K562 (cell line): ENCODE data around the gene PPT1. TPM values are rescaled to one million over a fixed set of nuclear protein-coding genes. Genes with fewer than 3 reads are reported as not detected.

Source experiments
- ASH1L ChIP-seq: fragments of 450-650 bp; IDR thresholded peaks from 2 replicates; pipeline ENCODE4 v1.6.1; 2018; ENCODE audit warnings: borderline replicate concordance, mild to moderate bottlenecking, low read depth; ENCODE audit not compliant: partially characterized antibody
- BRCA1 ChIP-seq, 2 experiments: fragments of 450-650 bp in 1 of 2; sonication (generic) in 1 of 2; formaldehyde crosslinking in 1 of 2; IDR thresholded peaks; 2 replicates each; pipeline versions ENCODE4 v1.5.0 to v1.6.1; 2017 to 2020; ENCODE audit warnings: mild to moderate bottlenecking in 1 of 2, missing genetic modification reagents in 1 of 2
- EP400 ChIP-seq: fragments of 450-650 bp; IDR thresholded peaks from 2 replicates; pipeline ENCODE4 v1.6.1; 2017; ENCODE audit warnings: antibody characterized with exemption, mild to moderate bottlenecking, moderate library complexity
- HDAC1 ChIP-seq, 2 experiments: fragments of 450-650 bp; IDR thresholded peaks; 2 replicates each; pipeline ENCODE4 v1.6.1; 2016 to 2017; ENCODE audit warnings: inconsistent platforms in 1 of 2, mild to moderate bottlenecking in 1 of 2, moderate library complexity in 1 of 2
- MIER1 ChIP-seq: fragments of 450-650 bp; IDR thresholded peaks from 2 replicates; pipeline ENCODE4 v1.6.1; 2016; ENCODE audit warnings: antibody characterized with exemption, mild to moderate bottlenecking, low read depth
- POLR2H ChIP-seq: IDR thresholded peaks from 2 replicates; pipeline ENCODE4 v1.6.1; 2016; ENCODE audit warnings: missing genetic modification characterization, low read depth, mild to moderate bottlenecking, control low read depth, missing compliant biosample characterization, moderate library complexity
- RBM22 ChIP-seq: fragments of 200-400 bp; formaldehyde crosslinking; IDR thresholded peaks from 2 replicates; pipeline ENCODE4 v1.6.1; 2018; ENCODE audit warnings: low read length, low read depth; ENCODE audit not compliant: poor library complexity, severe bottlenecking
- SAFB ChIP-seq: fragments of 200-400 bp; formaldehyde crosslinking; IDR thresholded peaks from 2 replicates; pipeline ENCODE4 v1.6.1; 2017; ENCODE audit warnings: low read depth, low read length, borderline replicate concordance
- SMAD1 ChIP-seq: fragments of 150-350 bp; IDR thresholded peaks from 2 replicates; pipeline ENCODE4 v1.6.1; 2014; ENCODE audit warnings: low read length, low read depth; ENCODE audit not compliant: partially characterized antibody
- STAG1 ChIP-seq: sonication (generic); formaldehyde crosslinking; IDR thresholded peaks from 2 replicates; pipeline ENCODE4 v1.5.0; 2020; ENCODE audit warnings: missing genetic modification reagents, borderline replicate concordance
- TRIM28 ChIP-seq: fragments of 450-650 bp; IDR thresholded peaks from 2 replicates; pipeline ENCODE4 v1.6.1; 2017
- ZC3H8 ChIP-seq: fragments of 450-650 bp; IDR thresholded peaks from 2 replicates; pipeline ENCODE4 v1.6.1; 2017
- ZNF561 ChIP-seq: fragments of 450-650 bp; formaldehyde crosslinking; conservative IDR thresholded peaks from 2 replicates; pipeline ENCODE4 v1.4.0; 2020; ENCODE audit warnings: mild to moderate bottlenecking, moderate library complexity
- ZNF75A ChIP-seq: fragments of 450-650 bp; formaldehyde crosslinking; IDR thresholded peaks from 2 replicates; pipeline ENCODE4 v1.4.0; 2020; ENCODE audit warnings: mild to moderate bottlenecking
- ZNF79 ChIP-seq: fragments of 250-450 bp; sonication (Bioruptor Pico); IDR thresholded peaks from 2 replicates; pipeline ENCODE4 v1.4.0; 2020; ENCODE audit warnings: low read depth, mild to moderate bottlenecking, moderate library complexity
- polyA plus RNA-seq, 8 experiments: library from polyadenylated mRNA; depleted of rRNA in 4 of 8; stranded (reverse) in 5 of 8; unstranded in 3 of 8; fragments of >200 nt; fragmentation: Nextera tagmentation in 2 of 8; fragmentation: Illumina TruSeq in 1 of 8; extraction: Ambion mirVana in 2 of 8; extraction: Trizol in 1 of 8; gene quantifications; 2 replicates each; pipeline versions ENCODE4 v1.2.1 to v1.2.3, GENCODE V29; 2011 to 2014; ENCODE audit warnings: inconsistent platforms in 1 of 8, missing spikeins in 1 of 8
- total RNA-seq, 7 experiments: library from RNA; depleted of rRNA in 6 of 7; stranded (reverse); fragments of >200 nt in 6 of 7; fragmentation: Illumina TruSeq in 2 of 7; extraction: Trizol in 2 of 7; gene quantifications; 2 replicates each; pipeline versions ENCODE4 v1.2.1 to v1.2.3, GENCODE V29; 2011 to 2021; ENCODE audit warnings: low replicate concordance in 1 of 7
- TF ChIP-seq, protein P1 (sequence below): sonication (generic); formaldehyde crosslinking; IDR thresholded peaks from 2 replicates; pipeline ENCODE4 v1.8.1; 2022; ENCODE audit warnings: missing genetic modification reagents
- TF ChIP-seq, protein P2 (sequence below): fragments of 250-450 bp; sonication (Bioruptor Pico); IDR thresholded peaks from 2 replicates; pipeline ENCODE4 v1.4.0; 2020; ENCODE audit warnings: mild to moderate bottlenecking, moderate library complexity
- TF ChIP-seq, protein P3 (sequence below): sonication (generic); formaldehyde crosslinking; IDR thresholded peaks from 2 replicates; pipeline ENCODE4 v1.8.0; 2022; ENCODE audit warnings: missing genetic modification reagents, mild to moderate bottlenecking, borderline replicate concordance

The PPT1 gene
- total and polyA plus RNA-seq, 9 of the 15 experiments (the other 6 are each of a cell fraction or from before 2014, with no cell fraction given), result 72.2 to 285 (median 143) TPM

DNA sequence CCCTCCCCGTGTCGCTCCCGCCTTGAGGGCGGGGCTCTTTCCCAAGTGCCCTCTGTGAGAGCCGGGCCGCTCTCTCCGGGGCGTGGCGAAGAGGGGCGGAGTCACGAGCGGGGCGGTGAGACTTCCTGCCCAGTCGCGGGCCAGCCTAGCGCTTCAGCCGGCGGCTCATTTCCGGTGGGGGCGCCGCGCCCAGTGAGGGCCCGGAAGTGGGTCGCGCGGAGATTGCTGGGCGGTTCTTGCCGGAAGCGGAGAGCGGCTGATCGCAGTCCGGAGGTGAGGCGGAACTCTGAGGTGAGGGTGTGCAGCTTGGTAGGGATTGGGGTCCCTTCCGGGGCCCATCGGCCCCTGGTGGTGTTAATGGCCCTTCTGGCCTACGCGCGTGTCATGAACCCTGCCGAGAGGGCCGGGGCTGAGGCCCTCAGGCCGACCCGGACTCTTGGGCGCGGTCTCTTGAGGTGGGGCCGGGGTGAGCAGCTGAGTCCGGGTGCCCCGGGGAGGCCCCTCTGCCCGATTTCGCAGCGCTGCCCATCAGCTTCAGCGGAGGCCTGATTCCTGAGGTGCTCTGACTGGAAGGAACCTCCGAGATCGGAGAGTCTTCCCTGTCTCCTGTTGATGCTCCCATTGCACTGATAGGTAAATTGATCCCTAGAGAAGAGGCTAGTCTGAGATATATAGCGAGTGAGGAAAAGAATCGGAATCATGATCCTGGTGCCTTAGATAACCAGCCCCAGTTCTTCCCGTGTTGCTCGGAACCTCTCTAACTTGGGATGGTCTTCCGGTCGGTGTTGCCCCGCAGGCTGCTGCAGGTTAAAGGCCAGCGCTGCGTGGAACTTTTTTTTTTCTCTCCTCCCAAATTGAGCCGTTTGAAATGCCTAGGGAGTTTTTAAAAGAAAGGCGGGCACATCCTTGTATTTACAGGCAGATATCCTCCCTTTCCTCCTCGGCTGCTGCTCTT is 56.3 kb downstream of the PPT1 start, which contains the start of gene CAP1 (continued):
- TF ChIP-seq STAG1 (no peak), SAFB (no peak), ZNF79 (no peak), POLR2H (tag) (0 out of 2 replicates have a peak, but pooled peaks have one; percentile 9), BRCA1 (IDR thresholded peaks at IDR 0.05) (no peak), BRCA1 (CRISPR knock-in tag; IDR thresholded peaks at IDR 0.05) (no peak), ASH1L (no peak), MIER1 (no peak), ZNF561 (CRISPR knock-in tag) (no peak), HDAC1 (IDR thresholded peaks at IDR 0.05) (peak in 1 of 2 experiments; percentile 83; a peak in 2 of 4 replicates), RBM22 (peak; percentile 68), ZNF75A (CRISPR knock-in tag) (no peak), SMAD1 (no peak), EP400 (no peak), TRIM28 (no peak), ZC3H8 (no peak)
- TF ChIP-seq, protein P1, sequence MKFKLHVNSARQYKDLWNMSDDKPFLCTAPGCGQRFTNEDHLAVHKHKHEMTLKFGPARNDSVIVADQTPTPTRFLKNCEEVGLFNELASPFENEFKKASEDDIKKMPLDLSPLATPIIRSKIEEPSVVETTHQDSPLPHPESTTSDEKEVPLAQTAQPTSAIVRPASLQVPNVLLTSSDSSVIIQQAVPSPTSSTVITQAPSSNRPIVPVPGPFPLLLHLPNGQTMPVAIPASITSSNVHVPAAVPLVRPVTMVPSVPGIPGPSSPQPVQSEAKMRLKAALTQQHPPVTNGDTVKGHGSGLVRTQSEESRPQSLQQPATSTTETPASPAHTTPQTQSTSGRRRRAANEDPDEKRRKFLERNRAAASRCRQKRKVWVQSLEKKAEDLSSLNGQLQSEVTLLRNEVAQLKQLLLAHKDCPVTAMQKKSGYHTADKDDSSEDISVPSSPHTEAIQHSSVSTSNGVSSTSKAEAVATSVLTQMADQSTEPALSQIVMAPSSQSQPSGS, result no peak
- TF ChIP-seq, protein P2, sequence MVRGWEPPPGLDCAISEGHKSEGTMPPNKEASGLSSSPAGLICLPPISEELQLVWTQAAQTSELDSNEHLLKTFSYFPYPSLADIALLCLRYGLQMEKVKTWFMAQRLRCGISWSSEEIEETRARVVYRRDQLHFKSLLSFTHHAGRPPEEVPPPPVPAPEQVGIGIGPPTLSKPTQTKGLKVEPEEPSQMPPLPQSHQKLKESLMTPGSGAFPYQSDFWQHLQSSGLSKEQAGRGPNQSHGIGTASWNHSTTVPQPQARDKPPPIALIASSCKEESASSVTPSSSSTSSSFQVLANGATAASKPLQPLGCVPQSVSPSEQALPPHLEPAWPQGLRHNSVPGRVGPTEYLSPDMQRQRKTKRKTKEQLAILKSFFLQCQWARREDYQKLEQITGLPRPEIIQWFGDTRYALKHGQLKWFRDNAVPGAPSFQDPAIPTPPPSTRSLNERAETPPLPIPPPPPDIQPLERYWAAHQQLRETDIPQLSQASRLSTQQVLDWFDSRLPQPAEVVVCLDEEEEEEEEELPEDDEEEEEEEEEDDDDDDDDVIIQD (CRISPR knock-in tag), result no peak; the same call in 1 of the 2 replicates
- TF ChIP-seq, protein P3, sequence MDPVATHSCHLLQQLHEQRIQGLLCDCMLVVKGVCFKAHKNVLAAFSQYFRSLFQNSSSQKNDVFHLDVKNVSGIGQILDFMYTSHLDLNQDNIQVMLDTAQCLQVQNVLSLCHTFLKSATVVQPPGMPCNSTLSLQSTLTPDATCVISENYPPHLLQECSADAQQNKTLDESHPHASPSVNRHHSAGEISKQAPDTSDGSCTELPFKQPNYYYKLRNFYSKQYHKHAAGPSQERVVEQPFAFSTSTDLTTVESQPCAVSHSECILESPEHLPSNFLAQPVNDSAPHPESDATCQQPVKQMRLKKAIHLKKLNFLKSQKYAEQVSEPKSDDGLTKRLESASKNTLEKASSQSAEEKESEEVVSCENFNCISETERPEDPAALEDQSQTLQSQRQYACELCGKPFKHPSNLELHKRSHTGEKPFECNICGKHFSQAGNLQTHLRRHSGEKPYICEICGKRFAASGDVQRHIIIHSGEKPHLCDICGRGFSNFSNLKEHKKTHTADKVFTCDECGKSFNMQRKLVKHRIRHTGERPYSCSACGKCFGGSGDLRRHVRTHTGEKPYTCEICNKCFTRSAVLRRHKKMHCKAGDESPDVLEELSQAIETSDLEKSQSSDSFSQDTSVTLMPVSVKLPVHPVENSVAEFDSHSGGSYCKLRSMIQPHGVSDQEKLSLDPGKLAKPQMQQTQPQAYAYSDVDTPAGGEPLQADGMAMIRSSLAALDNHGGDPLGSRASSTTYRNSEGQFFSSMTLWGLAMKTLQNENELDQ (CRISPR knock-in tag), result no peak
